CD4-positive, alpha-beta T cell treated with Interleukin-1 beta for 1 hour (primary cell): ENCODE data around the gene GMPR2.

Source experiments
- DNase-seq, 2 donors: peaks; one replicate each; pipeline ENCODE4 v3.0.0-alpha.2; 2020 to 2022

The GMPR2 gene

DNA sequence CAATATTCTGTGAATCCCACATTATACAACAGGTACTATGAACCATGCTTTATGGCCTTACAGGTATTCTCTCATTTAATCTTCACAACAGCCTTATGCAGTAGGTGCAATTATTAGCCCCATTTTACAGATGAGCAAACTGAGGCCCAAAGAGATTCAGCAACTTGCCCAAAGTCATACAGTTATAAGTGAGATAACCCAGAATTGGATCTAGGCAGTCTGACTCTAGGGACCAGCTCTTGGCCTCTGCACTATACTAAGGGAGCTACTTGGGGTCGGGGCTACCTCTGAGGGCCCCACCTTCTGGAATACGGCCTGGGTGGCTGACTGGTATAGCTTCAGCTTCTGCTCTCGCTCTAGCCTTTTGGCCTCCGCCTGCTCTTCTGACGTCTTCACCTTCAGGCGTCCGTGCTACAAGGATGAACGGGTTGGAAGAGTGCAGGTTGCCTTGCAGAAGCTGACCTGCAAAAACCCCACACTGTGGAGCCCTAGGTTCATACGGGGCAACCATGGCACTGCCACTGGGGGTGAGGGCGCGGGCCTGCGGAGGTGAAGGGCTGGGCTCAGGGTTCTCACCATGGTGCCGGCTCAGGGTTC lies 37.9 kb downstream of the GMPR2 start:
- no peak for DNase-seq

DNA sequence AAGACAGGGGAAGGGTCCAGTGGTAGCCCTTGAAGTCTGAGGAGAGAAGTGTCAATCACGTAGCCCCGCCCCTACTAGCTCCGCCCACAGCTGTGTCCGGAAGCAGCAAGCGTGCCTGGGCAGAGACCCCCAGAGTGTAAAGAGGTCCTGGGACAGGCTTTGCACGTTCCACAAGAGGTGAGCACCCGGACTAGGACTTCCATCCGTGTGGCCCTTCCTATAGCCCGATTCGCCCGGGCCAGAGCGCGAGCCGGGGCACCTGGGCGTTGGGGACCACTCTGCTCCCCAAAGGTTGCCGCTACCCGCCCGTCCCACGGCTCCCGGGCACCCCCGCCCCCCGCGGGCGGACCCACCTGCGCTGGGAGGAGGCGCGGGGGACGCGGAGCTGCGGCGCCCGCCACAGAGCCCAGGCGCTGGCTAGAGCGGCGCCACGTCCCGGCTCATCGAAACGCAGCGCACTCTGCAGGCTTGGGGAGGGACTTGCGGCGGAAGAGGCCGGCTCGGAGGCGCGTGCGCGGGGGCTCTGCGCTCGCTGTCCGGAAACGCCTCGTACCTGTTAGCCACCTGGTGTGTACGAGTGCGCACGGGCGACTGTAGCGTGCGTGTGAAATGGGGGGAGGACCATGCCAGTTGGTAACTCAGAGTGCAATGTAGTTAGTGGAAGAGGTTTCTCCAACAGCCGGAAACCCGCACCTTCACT lies 38.6 kb downstream of the GMPR2 start, which contains the start of gene RABGGTA:
RABGGTA (minus strand) TSS at position 464 of the 700 bp plus-strand sequence. CDS start 482 bp downstream, outside the sequence.
- DNase-seq = peak; percentile 96

DNA sequence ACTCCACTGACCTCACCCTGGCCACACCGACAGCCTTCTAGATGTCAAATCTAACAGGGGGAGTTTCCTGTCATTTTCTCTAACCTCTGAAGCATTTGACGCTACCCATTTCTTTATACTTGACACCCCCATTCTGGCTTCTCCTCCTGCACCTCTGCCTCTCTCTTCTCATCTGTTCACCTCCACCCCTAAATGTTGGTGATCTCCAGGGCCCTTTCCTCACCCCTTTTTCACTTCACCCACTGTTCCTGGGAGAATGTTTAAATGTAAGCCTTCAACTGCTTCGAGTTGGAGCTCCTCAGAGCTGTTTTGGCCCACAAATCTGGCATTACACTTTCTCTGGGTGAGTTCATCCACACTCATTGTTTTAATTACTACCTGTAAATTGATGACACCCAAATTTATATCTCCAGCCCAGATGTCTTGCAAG lies 39.1 kb downstream of the GMPR2 start:
- DNase-seq = no peak

GRCh38 chr14:24272467-24272866 lies 39.7 kb downstream of the GMPR2 start:
- DNase-seq = no peak

DNA sequence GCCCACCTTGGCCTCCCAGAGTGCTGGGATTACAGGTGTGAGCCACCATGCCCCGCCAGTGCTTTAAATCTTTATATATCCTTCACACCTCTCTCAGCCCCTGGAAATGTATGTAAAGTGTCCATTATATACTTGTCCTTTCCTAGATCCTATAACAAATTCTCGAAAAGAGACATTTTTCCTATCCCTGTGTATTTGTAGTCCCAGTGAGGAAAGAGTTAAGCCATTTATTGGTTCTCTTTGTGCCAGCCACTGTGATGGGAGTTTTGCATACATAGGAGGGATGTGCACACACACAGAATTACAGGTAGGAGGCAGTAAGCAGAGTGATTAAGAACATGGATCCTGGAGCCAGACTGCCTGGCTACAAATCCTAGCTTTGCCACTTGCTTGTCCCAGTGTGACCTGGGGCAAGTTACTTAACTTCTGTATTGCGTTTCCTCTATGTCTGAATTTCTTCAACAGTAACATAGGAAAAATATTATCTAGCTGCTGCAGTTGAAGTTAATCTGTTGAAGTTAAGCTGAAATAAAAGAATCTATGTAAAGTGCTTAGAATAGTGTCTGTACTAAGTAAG lies 40.8 kb downstream of the GMPR2 start:
- DNase-seq = peak in 1 of 2 donors; percentile 7

DNA sequence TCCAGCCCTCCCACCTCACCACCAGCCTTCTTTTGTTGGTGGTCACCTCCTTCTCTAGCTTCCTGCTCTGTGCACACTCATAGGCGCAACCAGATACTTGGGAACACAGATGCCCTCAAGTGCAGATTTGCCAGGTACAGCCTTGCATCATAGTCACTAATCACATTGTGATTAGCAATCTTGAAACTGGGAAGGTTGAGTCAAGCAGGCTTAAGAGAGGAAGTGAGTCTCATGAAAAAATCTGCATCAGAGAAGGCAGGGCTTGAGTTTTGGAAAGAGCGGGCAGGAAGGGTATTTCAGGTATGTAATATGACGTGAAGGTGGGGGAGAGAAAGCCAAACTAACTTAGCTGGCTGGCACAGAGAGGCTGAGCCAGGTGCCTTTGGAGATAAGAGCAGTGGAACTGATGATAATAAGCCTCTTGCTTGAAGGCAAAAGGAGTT lies 41.4 kb downstream of the GMPR2 start:
- peak; percentile 49 to 63 for DNase-seq

DNA sequence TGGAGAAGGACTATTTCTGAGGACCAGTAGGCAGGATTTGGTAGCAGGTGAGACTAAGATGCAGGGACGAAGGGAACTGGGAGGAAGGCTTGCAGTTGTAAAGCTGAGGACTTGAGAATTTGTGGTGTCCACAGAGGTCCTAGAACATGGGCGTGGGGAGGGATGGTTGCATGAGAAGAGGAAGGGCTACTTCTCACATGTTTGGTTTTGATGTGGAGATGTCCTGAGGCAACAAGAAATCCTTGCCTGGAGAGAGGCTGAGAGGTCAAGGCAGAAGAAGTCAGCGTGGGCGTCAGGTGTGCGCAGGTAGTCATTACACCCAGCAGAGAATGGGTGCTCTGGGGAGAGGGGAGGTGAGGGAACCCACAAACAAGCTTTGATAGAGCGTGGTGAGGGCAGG lies 44.3 kb downstream of the GMPR2 start:
- DNase-seq = no peak

- DNase-seq = peak in 1 of 2 donors; percentile 51
Observed at GRCh38 chr14:24277606-24278321, 45.0 kb downstream of the GMPR2 start.

- DNase-seq = no peak
Observed at GRCh38 chr14:24278424-24278823, 45.7 kb downstream of the GMPR2 start.

DNA sequence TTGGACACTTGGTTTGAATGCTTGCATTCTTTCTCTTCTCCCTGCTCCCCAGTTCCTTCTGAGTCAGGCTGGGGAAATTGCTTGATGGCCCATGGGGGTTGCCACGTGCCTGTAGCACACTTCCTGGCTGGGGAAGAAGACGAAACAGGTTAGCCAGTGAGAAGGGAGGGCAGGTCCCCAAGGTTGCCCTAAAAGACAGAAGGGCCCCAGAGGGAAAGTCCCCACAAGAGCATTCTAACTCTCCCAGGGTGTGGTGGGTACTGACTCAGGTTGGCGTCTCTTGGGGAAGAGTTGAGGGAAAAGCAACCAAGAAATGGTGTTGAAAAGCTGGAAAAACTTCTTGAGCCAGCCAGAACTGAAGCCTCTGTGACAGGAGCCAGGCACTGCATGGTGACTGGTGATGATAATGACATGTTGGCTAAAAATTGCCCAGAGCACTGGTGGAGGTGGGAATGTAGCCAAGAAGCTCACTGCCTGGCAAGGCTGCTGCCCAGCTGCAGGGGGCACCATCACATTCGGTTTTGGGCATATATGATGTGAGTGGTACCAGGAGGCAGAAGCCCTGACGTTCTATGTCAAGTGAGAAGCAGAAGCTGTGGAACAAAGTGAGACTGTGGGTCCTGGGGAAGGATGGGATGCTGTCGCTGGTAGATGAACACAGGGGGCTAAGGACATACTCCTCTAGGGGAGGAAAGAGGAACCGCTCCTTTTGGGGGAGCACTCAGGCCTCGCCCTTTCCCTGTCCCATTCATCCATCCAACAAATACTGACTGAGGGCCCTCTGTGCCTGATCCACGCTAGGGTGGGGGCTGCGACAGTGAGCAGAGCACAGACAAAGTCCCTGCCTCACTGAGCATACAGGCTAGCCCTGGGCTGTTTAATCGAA lies 46.8 kb downstream of the GMPR2 start:
- peak; percentile 65 to 72 for DNase-seq

DNA sequence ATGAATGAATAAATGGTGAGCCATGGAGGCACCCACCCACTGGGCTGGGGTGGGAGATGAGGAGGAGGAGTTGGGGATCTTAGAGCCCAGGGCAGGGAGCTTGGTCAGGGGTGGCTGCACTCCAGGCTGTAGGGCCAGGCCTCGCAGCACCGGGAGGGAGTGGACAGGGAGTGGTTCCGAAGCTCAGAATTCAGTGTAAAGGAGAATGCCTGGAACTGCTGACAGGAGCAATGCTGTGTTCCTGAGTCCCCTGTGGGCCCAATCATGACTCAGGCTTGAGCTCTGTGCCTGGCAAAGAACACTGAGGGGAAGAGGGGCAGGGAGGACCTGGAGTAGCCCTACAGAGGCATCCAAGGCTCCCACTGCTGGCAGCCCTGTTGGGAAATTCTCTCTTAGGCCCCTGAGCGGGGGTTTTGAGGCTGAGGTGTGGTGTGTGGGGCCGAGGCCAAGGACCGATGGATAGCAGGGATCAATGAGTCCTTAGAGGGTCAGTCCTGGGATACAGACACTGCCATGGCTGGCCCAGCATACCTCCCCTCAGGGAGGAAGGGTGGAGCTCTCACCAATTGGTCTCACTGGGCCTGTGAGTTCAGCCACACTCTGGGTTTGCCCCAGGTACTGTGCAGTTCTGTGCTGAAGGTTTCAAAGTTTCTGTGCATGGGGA lies 48.2 kb downstream of the GMPR2 start:
- DNase-seq = no peak

GRCh38 chr14:24281636-24282035 lies 48.9 kb downstream of the GMPR2 start:
- DNase-seq = no peak

DNA sequence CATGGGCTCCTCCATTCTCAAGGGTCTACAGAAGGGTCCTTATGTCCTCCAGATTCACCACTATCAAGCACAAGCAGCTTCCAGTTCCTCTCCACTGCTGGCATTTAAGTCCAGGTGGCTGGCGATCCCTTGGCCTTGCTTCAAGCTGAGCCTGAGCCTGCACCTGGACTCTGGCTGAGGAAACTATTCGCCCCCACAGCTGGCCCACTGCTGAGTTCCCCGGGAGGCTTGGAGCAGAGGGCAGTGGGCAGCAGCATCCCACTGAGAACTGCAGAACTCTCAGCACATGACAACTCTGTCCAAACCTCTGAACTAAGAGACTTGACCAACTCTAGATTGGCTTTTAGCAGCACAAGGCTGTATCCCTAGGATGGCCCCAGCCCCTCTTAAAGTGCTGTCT lies 50.0 kb downstream of the GMPR2 start:
- DNase-seq = no peak

- DNase-seq = no peak
Observed at GRCh38 chr14:24283796-24284460, 51.2 kb downstream of the GMPR2 start.

- no peak for DNase-seq
Observed at GRCh38 chr14:24284501-24285035, 51.8 kb downstream of the GMPR2 start.

DNA sequence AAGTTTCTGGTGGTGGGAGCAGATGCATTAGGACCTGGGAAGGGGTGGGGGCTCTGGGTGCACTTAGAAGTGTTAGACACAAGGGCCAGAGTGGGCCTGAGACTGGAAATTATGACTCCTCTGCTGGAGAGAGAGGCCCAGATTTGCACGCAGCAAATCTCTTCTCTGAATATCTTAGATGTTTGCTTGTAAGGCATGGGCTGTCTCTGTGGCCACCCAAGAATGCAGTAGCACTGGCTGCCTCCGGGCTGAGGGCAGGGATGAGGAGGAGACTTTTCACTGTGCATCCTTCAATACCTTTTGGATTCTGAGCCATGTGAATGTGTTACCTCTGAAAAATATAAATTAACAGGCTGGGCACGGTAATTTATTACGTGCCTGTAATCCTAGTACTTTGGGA lies 52.6 kb downstream of the GMPR2 start:
- DNase-seq = no peak

DNA sequence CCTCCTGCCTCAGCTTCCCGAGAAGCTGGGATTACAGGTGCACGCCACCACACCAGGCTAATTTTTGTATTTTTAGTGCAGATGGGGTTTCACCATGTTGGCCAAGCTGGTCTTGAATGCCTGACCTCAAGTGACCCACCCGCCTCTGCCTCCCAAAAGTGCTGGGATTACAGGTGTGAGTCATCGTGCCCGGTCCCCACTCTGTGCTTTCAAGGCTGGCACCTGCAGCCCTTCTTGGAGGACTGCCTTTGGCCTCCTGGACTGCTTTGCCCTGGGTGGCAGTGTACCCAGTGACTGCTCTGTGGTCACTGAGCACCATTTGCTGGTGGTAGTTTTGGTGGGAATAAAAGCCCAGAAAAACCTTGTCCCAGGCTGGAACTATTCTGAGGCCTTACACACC lies 54.3 kb downstream of the GMPR2 start:
- DNase-seq = no peak
